Tibial nerve (tissue), 4 donors: ENCODE data around the gene MTCL3.

Source experiments
- EP300 ChIP-seq, 2 donors: sonication (generic); formaldehyde crosslinking; IDR thresholded peaks; one replicate each; pipeline ENCODE4 v1.6.1; 2017; ENCODE audit warnings: antibody characterized with exemption in 2 of 2, mild to moderate bottlenecking in 1 of 2
- POLR2A ChIP-seq, 2 donors: fragments of 450-650 bp; IDR thresholded peaks; one replicate each; pipeline ENCODE4 v1.6.1; 2017; ENCODE audit warnings: antibody characterized with exemption in 2 of 2, mild to moderate bottlenecking in 2 of 2, moderate library complexity in 2 of 2
- TF ChIP-seq, protein P1 (sequence below), 5 experiments: fragments of 200-600 bp in 3 of 5; fragments of 450-650 bp in 2 of 5; sonication (generic) in 3 of 5; IDR thresholded peaks; one replicate each; pipeline ENCODE4 v1.5.1; 2016 to 2019; ENCODE audit warnings: antibody characterized with exemption in 5 of 5, mild to moderate bottlenecking in 3 of 5, moderate library complexity in 2 of 5

DNA sequence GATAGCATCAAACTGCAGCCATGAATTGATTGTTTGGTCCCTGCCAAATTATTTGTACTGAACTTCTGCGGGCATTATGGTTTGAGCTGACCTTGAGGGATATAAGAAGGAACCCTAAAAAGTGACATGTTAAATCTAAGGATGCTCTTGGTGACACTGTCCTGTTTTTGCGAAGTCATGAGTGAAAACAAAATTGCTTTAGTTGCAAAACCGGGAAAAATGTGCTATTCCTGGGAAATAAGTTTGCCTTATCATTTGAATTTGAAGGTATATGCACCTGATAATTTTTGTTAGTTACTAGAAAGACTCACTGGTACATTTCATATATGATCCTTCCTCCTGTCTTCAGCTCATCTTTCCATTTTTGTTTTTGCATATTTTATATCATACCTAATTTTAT is 67.7 kb downstream of the MTCL3 start:
- TF ChIP-seq POLR2A (IDR thresholded peaks at IDR 0.05) (no peak), EP300 (IDR thresholded peaks at IDR 0.05) (no peak)
- TF ChIP-seq, protein P1, sequence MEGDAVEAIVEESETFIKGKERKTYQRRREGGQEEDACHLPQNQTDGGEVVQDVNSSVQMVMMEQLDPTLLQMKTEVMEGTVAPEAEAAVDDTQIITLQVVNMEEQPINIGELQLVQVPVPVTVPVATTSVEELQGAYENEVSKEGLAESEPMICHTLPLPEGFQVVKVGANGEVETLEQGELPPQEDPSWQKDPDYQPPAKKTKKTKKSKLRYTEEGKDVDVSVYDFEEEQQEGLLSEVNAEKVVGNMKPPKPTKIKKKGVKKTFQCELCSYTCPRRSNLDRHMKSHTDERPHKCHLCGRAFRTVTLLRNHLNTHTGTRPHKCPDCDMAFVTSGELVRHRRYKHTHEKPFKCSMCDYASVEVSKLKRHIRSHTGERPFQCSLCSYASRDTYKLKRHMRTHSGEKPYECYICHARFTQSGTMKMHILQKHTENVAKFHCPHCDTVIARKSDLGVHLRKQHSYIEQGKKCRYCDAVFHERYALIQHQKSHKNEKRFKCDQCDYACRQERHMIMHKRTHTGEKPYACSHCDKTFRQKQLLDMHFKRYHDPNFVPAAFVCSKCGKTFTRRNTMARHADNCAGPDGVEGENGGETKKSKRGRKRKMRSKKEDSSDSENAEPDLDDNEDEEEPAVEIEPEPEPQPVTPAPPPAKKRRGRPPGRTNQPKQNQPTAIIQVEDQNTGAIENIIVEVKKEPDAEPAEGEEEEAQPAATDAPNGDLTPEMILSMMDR (IDR thresholded peaks at IDR 0.05) = no peak
